B cell (primary cell): ENCODE results near the gene PCDH15. TPM values are rescaled to one million over a fixed set of nuclear protein-coding genes. Genes with fewer than 3 reads are reported as not detected.

Source experiments
- ATAC-seq: fragments of 200-7000 bp; cut with Tn5 transposase; one replicate; pipeline ENCODE4 v1.10.0; 2021; ENCODE audit warnings: low read depth, mild to moderate bottlenecking, moderate number of reproducible peaks, moderate library complexity
- CTCF ChIA-PET: fragments of 350-600 bp; sonication (Branson Sonifier 250); formaldehyde crosslinking; loops from one replicate; lab custom pipeline; 2021; ENCODE audit warnings: antibody characterized with exemption, inconsistent platforms; lab: Charles Lee
- POLR2A ChIA-PET: fragments of 350-600 bp; sonication (Branson Sonifier 250); formaldehyde crosslinking; loops from one replicate; lab custom pipeline; 2021; ENCODE audit warnings: antibody characterized with exemption; lab: Charles Lee
- DNase-seq: peaks from one replicate; pipeline ENCODE4 v3.0.0; 2013
- H2AFZ ChIP-seq: 2 replicates; pipeline ENCODE4 v1.6.1; 2012; ENCODE audit warnings: mild to moderate bottlenecking, low read depth, low read length; ENCODE audit not compliant: insufficient read depth, poor library complexity, severe bottlenecking
- H3K27ac ChIP-seq, 2 donors: 1 replicate in 1 of 2; 2 replicates in 1 of 2; pipeline ENCODE4 v1.5.1; 2012 to 2013; ENCODE audit warnings: low read length in 2 of 2, mild to moderate bottlenecking in 2 of 2, moderate library complexity in 1 of 2
- H3K27me3 ChIP-seq, 4 experiments: fragments of 200-600 bp in 1 of 4; sonication (generic) in 1 of 4; replicated peaks in 1 of 4; 1 replicate in 2 of 4; 2 replicates in 2 of 4; pipeline versions ENCODE4 v1.6.1 to v1.7.0; 2013 to 2016; ENCODE audit warnings: low read length in 3 of 4, mild to moderate bottlenecking in 2 of 4, mixed read lengths in 1 of 4, moderate library complexity in 1 of 4; ENCODE audit not compliant: insufficient read depth in 4 of 4, control insufficient read depth in 3 of 4; ENCODE audit errors: control extremely low read depth in 1 of 4
- H3K36me3 ChIP-seq, 2 experiments: replicated peaks in 1 of 2; 1 replicate in 1 of 2; 2 replicates in 1 of 2; pipeline versions ENCODE4 v1.6.1 to v1.7.1; 2013; ENCODE audit warnings: low read length in 1 of 2; ENCODE audit not compliant: insufficient read depth in 2 of 2, control insufficient read depth in 1 of 2; ENCODE audit errors: control extremely low read depth in 1 of 2, extremely low read depth in 1 of 2
- H3K4me1 ChIP-seq, 2 donors: fragments of 200-600 bp in 1 of 2; sonication (generic) in 1 of 2; 1 replicate in 1 of 2; 2 replicates in 1 of 2; pipeline versions ENCODE4 v1.5.1 to v1.6.1; 2013 to 2017; ENCODE audit warnings: low read length in 2 of 2; ENCODE audit not compliant: control insufficient read depth in 2 of 2, insufficient read depth in 2 of 2
- H3K4me2 ChIP-seq: replicated peaks from 2 replicates; pipeline ENCODE3; 2012; ENCODE audit warnings: mild to moderate bottlenecking, low read depth, low read length; ENCODE audit not compliant: poor library complexity, severe bottlenecking
- H3K4me3 ChIP-seq, 5 experiments: fragments of 200-600 bp in 1 of 5; sonication (generic) in 1 of 5; 1 replicate in 3 of 5; 2 replicates in 2 of 5; pipeline versions ENCODE4 v1.5.1 to v1.7.0; 2011 to 2016; ENCODE audit warnings: low read length in 4 of 5, mild to moderate bottlenecking in 4 of 5, low read depth in 2 of 5, control low read depth in 1 of 5, moderate library complexity in 1 of 5; ENCODE audit not compliant: insufficient read depth in 1 of 5; ENCODE audit errors: control extremely low read depth in 1 of 5, extremely low read depth in 1 of 5
- H3K79me2 ChIP-seq: fragments of 200-600 bp; sonication (generic); one replicate; pipeline ENCODE4 v1.6.0; 2016; ENCODE audit warnings: low read length; ENCODE audit not compliant: control insufficient read depth, insufficient read depth
- H3K9ac ChIP-seq: fragments of 200-600 bp; sonication (generic); 2 replicates; pipeline ENCODE4 v1.6.1; 2017; ENCODE audit warnings: mild to moderate bottlenecking, low read length, moderate library complexity
- H3K9me3 ChIP-seq, 3 donors: one replicate each; pipeline versions ENCODE4 v1.6.1 to v1.7.1; 2013; ENCODE audit warnings: low read length in 2 of 3; ENCODE audit not compliant: control insufficient read depth in 2 of 3, insufficient read depth in 1 of 3; ENCODE audit errors: control extremely low read depth in 1 of 3
- H4K20me1 ChIP-seq: 2 replicates; pipeline ENCODE4 v1.6.0; 2012; ENCODE audit warnings: mild to moderate bottlenecking, low read length; ENCODE audit not compliant: insufficient read depth, control insufficient read depth, poor library complexity, severe bottlenecking
- H3K27ac Mint-ChIP-seq: one replicate; pipeline ENCODE4 v1.8.0; 2021; ENCODE audit warnings: mixed read lengths
- H3K27me3 Mint-ChIP-seq: one replicate; pipeline ENCODE4 v1.8.0; 2021; ENCODE audit warnings: mixed read lengths
- H3K4me1 Mint-ChIP-seq: one replicate; pipeline ENCODE4 v1.8.0; 2021; ENCODE audit warnings: mixed read lengths
- H3K4me3 Mint-ChIP-seq: one replicate; pipeline ENCODE4 v1.8.0; 2021; ENCODE audit warnings: mixed read lengths
- H3K9me3 Mint-ChIP-seq: one replicate; pipeline ENCODE4 v1.8.0; 2022; ENCODE audit warnings: mixed read lengths; ENCODE audit not compliant: insufficient read depth
- EZH2 ChIP-seq: IDR thresholded peaks from 2 replicates; pipeline ENCODE4 v1.6.1; 2012; ENCODE audit warnings: borderline replicate concordance, low read depth, mild to moderate bottlenecking, moderate library complexity, low read length; ENCODE audit not compliant: insufficient read depth, poor library complexity, severe bottlenecking
- WGBS: methylation state at CpG from one replicate; pipeline ENCODE4 v1.1.5; 2013; ENCODE audit warnings: missing lambda C conversion rate; ENCODE audit not compliant: insufficient coverage; 5-methylcytosine and 5-hydroxymethylcytosine counted together
- intact Hi-C: fragments of 100-400 bp; cut with micrococcal nuclease; formaldehyde crosslinking; loops from one replicate; pipeline ENCODE4 v1.10.0; 2022
- polyA plus RNA-seq: library from polyadenylated mRNA; depleted of rRNA; stranded (reverse); fragments of >200 nt; gene quantifications from 2 replicates; pipeline ENCODE4 v1.2.3, GENCODE V29; 2012
- total RNA-seq, 2 donors: library from RNA; stranded (reverse); fragments of 120-200 nt in 1 of 2; gene quantifications; 1 replicate in 1 of 2; 2 replicates in 1 of 2; pipeline versions ENCODE4 v1.2.3 to v1.2.4, GENCODE V29; 2013 to 2022
- TF ChIP-seq, protein P1 (sequence below): fragments of 200-600 bp; IDR thresholded peaks from one replicate; pipeline ENCODE4 v1.8.0; 2022; ENCODE audit warnings: antibody characterized with exemption, mild to moderate bottlenecking

The PCDH15 gene
- total and polyA plus RNA-seq, 2 donors (not counting 1 experiment from before 2014, with no cell fraction given) = not detected

DNA sequence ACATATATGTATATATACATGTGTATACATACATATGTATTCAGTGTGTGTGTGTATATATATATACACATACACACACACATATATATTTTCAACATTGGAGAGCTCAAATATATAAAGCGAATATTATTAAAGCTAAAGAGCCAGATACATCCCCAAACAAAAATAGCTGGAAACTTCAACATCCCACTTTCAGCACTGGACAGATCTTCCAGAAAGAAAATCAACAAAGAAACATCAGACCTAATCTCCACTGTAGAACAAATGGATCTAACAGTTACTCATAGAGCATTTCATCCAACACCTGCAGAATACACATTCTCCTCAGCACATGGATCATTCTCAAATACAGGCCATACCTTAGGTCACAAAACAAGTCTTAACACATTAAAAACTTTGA is 799.0 kb downstream of the PCDH15 start:
- intact Hi-C loops = no loop called here
- H3K9me3 Mint-ChIP-seq = peaks cover 6% of the 10 kb centered on the region
- Histone ChIP-seq H2AFZ (no peak overlapping the region), H3K9me3 (no peaks in the 10 kb centered on the region), H3K4me2 (no peak overlapping the region), H3K79me2 (no peaks in the 10 kb centered on the region), H3K27ac (no peak overlapping the region), H3K27me3 (no peaks in the 10 kb centered on the region), H3K4me1 (no peaks in the 10 kb centered on the region), H4K20me1 (no peaks in the 10 kb centered on the region), H3K36me3 (no peaks in the 10 kb centered on the region), H3K4me3 (no peak overlapping the region), H3K9ac (no peak overlapping the region)
- no peak overlapping the region for H3K27ac Mint-ChIP-seq
- H3K4me1 Mint-ChIP-seq = no peaks in the 10 kb centered on the region
- ATAC-seq = no peak
- H3K4me3 Mint-ChIP-seq = no peak overlapping the region
- no peak for TF ChIP-seq EZH2
- TF ChIP-seq, protein P1, sequence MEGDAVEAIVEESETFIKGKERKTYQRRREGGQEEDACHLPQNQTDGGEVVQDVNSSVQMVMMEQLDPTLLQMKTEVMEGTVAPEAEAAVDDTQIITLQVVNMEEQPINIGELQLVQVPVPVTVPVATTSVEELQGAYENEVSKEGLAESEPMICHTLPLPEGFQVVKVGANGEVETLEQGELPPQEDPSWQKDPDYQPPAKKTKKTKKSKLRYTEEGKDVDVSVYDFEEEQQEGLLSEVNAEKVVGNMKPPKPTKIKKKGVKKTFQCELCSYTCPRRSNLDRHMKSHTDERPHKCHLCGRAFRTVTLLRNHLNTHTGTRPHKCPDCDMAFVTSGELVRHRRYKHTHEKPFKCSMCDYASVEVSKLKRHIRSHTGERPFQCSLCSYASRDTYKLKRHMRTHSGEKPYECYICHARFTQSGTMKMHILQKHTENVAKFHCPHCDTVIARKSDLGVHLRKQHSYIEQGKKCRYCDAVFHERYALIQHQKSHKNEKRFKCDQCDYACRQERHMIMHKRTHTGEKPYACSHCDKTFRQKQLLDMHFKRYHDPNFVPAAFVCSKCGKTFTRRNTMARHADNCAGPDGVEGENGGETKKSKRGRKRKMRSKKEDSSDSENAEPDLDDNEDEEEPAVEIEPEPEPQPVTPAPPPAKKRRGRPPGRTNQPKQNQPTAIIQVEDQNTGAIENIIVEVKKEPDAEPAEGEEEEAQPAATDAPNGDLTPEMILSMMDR = no peak
- POLR2A ChIA-PET = no interaction called here
- no peak for DNase-seq
- CTCF ChIA-PET = no interaction called here
- WGBS = 100% methylated on average over 1 of the region's 1 CpG
- H3K27me3 Mint-ChIP-seq = no peaks in the 10 kb centered on the region

GRCh38 chr10:53997953-53998352 is 803.1 kb downstream of the PCDH15 start:
- DNase-seq (no peak), ATAC-seq (no peak)
- Histone ChIP-seq H3K79me2 (no peaks in the 10 kb centered on the region), H3K4me1 (no peaks in the 10 kb centered on the region), H4K20me1 (no peaks in the 10 kb centered on the region), H3K27ac (no peak overlapping the region), H3K27me3 (no peaks in the 10 kb centered on the region), H3K9me3 (no peaks in the 10 kb centered on the region), H3K36me3 (no peaks in the 10 kb centered on the region), H3K9ac (no peak overlapping the region), H3K4me3 (no peak overlapping the region), H3K4me2 (no peak overlapping the region), H2AFZ (no peak overlapping the region)
- ChIA-PET POLR2A (no interaction called here), CTCF (no interaction called here)
- no peak overlapping the region for H3K27ac Mint-ChIP-seq
- no peaks in the 10 kb centered on the region for H3K4me1 Mint-ChIP-seq
- no peaks in the 10 kb centered on the region for H3K27me3 Mint-ChIP-seq
- WGBS = no CpG with 5 or more reads among the region's 2 CpGs
- TF ChIP-seq, protein P1 = no peak
- TF ChIP-seq EZH2 = no peak
- H3K9me3 Mint-ChIP-seq = no peaks in the 10 kb centered on the region
- H3K4me3 Mint-ChIP-seq = no peak overlapping the region
- intact Hi-C loops = no loop called here
